H9 (cell line): ENCODE data around the gene PAMR1. TPM values are rescaled to one million over a fixed set of nuclear protein-coding genes. Genes with fewer than 3 reads are reported as not detected.

Source experiments
- DNase-seq: peaks from one replicate; pipeline ENCODE4 v3.0.0-alpha.2; 2017
- H2AFZ ChIP-seq: one replicate; pipeline ENCODE4 v1.6.1; 2013; ENCODE audit warnings: mild to moderate bottlenecking, low read length, control low read depth, moderate library complexity
- H2AK5ac ChIP-seq: 2 replicates; pipeline ENCODE4 v1.6.1; 2013; ENCODE audit warnings: low read length, control low read depth, mixed read lengths; ENCODE audit not compliant: insufficient read length
- H2BK120ac ChIP-seq: one replicate; pipeline ENCODE4 v1.6.1; 2013; ENCODE audit warnings: low read depth, mild to moderate bottlenecking, low read length, control low read depth, inconsistent platforms; ENCODE audit not compliant: poor library complexity, severe bottlenecking
- H2BK12ac ChIP-seq: 2 replicates; pipeline ENCODE4 v1.6.1; 2013; ENCODE audit warnings: low read length, control low read depth, mixed read lengths, low read depth; ENCODE audit not compliant: insufficient read length
- H2BK15ac ChIP-seq: 2 replicates; pipeline ENCODE4 v1.6.1; 2013; ENCODE audit warnings: low read depth, low read length, control low read depth
- H2BK20ac ChIP-seq: one replicate; pipeline ENCODE4 v1.6.1; 2013; ENCODE audit warnings: low read depth, mild to moderate bottlenecking, low read length, control low read depth, inconsistent platforms; ENCODE audit not compliant: poor library complexity, severe bottlenecking
- H2BK5ac ChIP-seq: 2 replicates; pipeline ENCODE4 v1.6.1; 2013; ENCODE audit warnings: low read length, control low read depth, mixed read lengths; ENCODE audit not compliant: insufficient read length
- H3K14ac ChIP-seq: 2 replicates; pipeline ENCODE4 v1.6.1; 2013; ENCODE audit warnings: low read length, control low read depth; ENCODE audit not compliant: insufficient read depth
- H3K18ac ChIP-seq: 2 replicates; pipeline ENCODE4 v1.6.1; 2013; ENCODE audit warnings: low read depth, mild to moderate bottlenecking, mixed read lengths, low read length, control low read depth; ENCODE audit not compliant: insufficient read length
- H3K23ac ChIP-seq: 2 replicates; pipeline ENCODE4 v1.6.1; 2013; ENCODE audit warnings: low read length, control low read depth, mixed read lengths, low read depth; ENCODE audit not compliant: insufficient read length
- H3K23me2 ChIP-seq: 2 replicates; pipeline ENCODE4 v1.6.1; 2013; ENCODE audit warnings: low read depth, mild to moderate bottlenecking, mixed read lengths, low read length, control low read depth; ENCODE audit not compliant: insufficient read length, poor library complexity, severe bottlenecking
- H3K27ac ChIP-seq: 2 replicates; pipeline ENCODE4 v1.5.1; 2013; ENCODE audit warnings: low read length, control low read depth, mixed read lengths, low read depth; ENCODE audit not compliant: insufficient read length
- H3K27me3 ChIP-seq: 2 replicates; pipeline ENCODE4 v1.6.1; 2013; ENCODE audit warnings: low read length, control low read depth, inconsistent platforms; ENCODE audit not compliant: insufficient read depth
- H3K4ac ChIP-seq: 2 replicates; pipeline ENCODE4 v1.6.1; 2013; ENCODE audit warnings: low read depth, mild to moderate bottlenecking, control low read depth, inconsistent platforms, low read length, moderate library complexity
- H3K4me1 ChIP-seq: 2 replicates; pipeline ENCODE4 v1.6.1; 2013; ENCODE audit warnings: low read length, control low read depth, inconsistent platforms; ENCODE audit not compliant: insufficient read depth
- H3K4me2 ChIP-seq: 2 replicates; pipeline ENCODE4 v1.6.1; 2013; ENCODE audit warnings: low read length, control low read depth, mixed read lengths; ENCODE audit not compliant: insufficient read length, insufficient read depth
- H3K56ac ChIP-seq: 2 replicates; pipeline ENCODE4 v1.6.1; 2013; ENCODE audit warnings: low read depth, mild to moderate bottlenecking, mixed read lengths, low read length, control low read depth; ENCODE audit not compliant: insufficient read length
- H3K79me1 ChIP-seq: 2 replicates; pipeline ENCODE4 v1.6.1; 2013; ENCODE audit warnings: low read depth, mild to moderate bottlenecking, moderate library complexity, low read length, control low read depth, inconsistent platforms; ENCODE audit not compliant: insufficient read depth, poor library complexity, severe bottlenecking
- H3K79me2 ChIP-seq: 2 replicates; pipeline ENCODE4 v1.6.1; 2013; ENCODE audit warnings: low read length, control low read depth, inconsistent platforms; ENCODE audit not compliant: insufficient read depth
- H3K9ac ChIP-seq: 2 replicates; pipeline ENCODE4 v1.6.1; 2013; ENCODE audit warnings: low read length, control low read depth, mixed read lengths; ENCODE audit not compliant: insufficient read length; ENCODE audit errors: extremely low read depth
- H3K9me3 ChIP-seq: one replicate; pipeline ENCODE4 v1.6.1; 2013; ENCODE audit warnings: low read depth, low read length, inconsistent platforms; ENCODE audit not compliant: control insufficient read depth
- H3T11ph ChIP-seq: one replicate; pipeline ENCODE4 v1.6.1; 2013; ENCODE audit warnings: mild to moderate bottlenecking, low read length, control low read depth, inconsistent platforms
- H4K20me1 ChIP-seq: one replicate; pipeline ENCODE4 v1.6.1; 2013; ENCODE audit not compliant: control insufficient read depth, insufficient read length, insufficient read depth
- H4K5ac ChIP-seq: 2 replicates; pipeline ENCODE4 v1.6.1; 2013; ENCODE audit warnings: low read depth, mild to moderate bottlenecking, mixed read lengths, low read length, control low read depth; ENCODE audit not compliant: insufficient read length
- H4K8ac ChIP-seq: replicated peaks from 2 replicates; pipeline ENCODE4 v1.6.1; 2013; ENCODE audit warnings: low read length, control low read depth, mixed read lengths, low read depth; ENCODE audit not compliant: insufficient read length
- H4K91ac ChIP-seq: 2 replicates; pipeline ENCODE4 v1.6.1; 2013; ENCODE audit warnings: low read depth, mild to moderate bottlenecking, moderate library complexity, mixed read lengths, low read length, control low read depth; ENCODE audit not compliant: insufficient read length
- H3K27ac Mint-ChIP-seq, 3 experiments: 2 replicates in 2 of 3; 3 replicates in 1 of 3; pipeline ENCODE4 v1.8.0; 2020 to 2021; ENCODE audit warnings: mixed read lengths in 3 of 3, mild to moderate bottlenecking in 1 of 3, moderate library complexity in 1 of 3
- H3K27me3 Mint-ChIP-seq: 2 replicates; pipeline ENCODE4 v1.8.0; 2021; ENCODE audit warnings: low read depth, mild to moderate bottlenecking, moderate library complexity, mixed read lengths
- H3K36me3 Mint-ChIP-seq, 3 experiments: 2 replicates in 2 of 3; 3 replicates in 1 of 3; pipeline ENCODE4 v1.8.0; 2020 to 2021; ENCODE audit warnings: low read depth in 3 of 3, mixed read lengths in 3 of 3; ENCODE audit not compliant: insufficient read depth in 1 of 3
- H3K4me1 Mint-ChIP-seq, 2 experiments: 2 replicates each; pipeline ENCODE4 v1.8.0; 2020; ENCODE audit warnings: mixed read lengths in 2 of 2
- H3K4me3 Mint-ChIP-seq, 2 experiments: 2 replicates in 1 of 2; 3 replicates in 1 of 2; pipeline ENCODE4 v1.8.0; 2020 to 2021; ENCODE audit warnings: mild to moderate bottlenecking in 2 of 2, mixed read lengths in 2 of 2, moderate library complexity in 1 of 2
- H3K9me3 Mint-ChIP-seq, 2 experiments: 2 replicates in 1 of 2; 3 replicates in 1 of 2; pipeline ENCODE4 v1.8.0; 2020; ENCODE audit warnings: mild to moderate bottlenecking in 2 of 2, mixed read lengths in 2 of 2, moderate library complexity in 1 of 2
- CTCF ChIP-seq: fragments of 200-600 bp; sonication (generic); conservative IDR thresholded peaks from 3 replicates; pipeline ENCODE4 v1.8.0; 2021; ENCODE audit warnings: antibody characterized with exemption, mild to moderate bottlenecking
- WGBS: extraction: QIAGEN DNeasy Blood & Tissue Kit; methylation state at CpG from one replicate; pipeline ENCODE4 v1.1.7; 2013; ENCODE audit warnings: missing lambda C conversion rate, low lambda C conversion rate, mixed read lengths; ENCODE audit not compliant: insufficient read length; ENCODE audit errors: extremely low coverage; 5-methylcytosine and 5-hydroxymethylcytosine counted together
- total RNA-seq: library from RNA; stranded (reverse); gene quantifications from 2 replicates; pipeline ENCODE4 v1.2.1, GENCODE V29; 2021

The PAMR1 gene
- total RNA-seq, 1 experiment from 2014 or later: 2.4 TPM

- Histone ChIP-seq H3K79me1 (no peaks in the 10 kb centered on the region), H3K14ac (no peak overlapping the region), H3K56ac (no peak overlapping the region), H3K4me1 (peaks cover 5% of the 10 kb centered on the region; the same call in 1 of the 2 replicates), H4K91ac (no peak overlapping the region), H3K23ac (no peak overlapping the region), H3K79me2 (no peaks in the 10 kb centered on the region), H2AFZ (no peak overlapping the region), H4K20me1 (no peaks in the 10 kb centered on the region), H2BK5ac (no peak overlapping the region), H3K23me2 (no peaks in the 10 kb centered on the region), H3K9ac (no peak overlapping the region), H2AK5ac (no peak overlapping the region), H2BK12ac (no peak overlapping the region), H2BK20ac (no peak overlapping the region), H3K4ac (no peak overlapping the region), H4K5ac (no peak overlapping the region), H4K8ac (no peak overlapping the region), H3K27me3 (no peaks in the 10 kb centered on the region), H3K4me2 (no peak overlapping the region), H2BK15ac (no peak overlapping the region), H3K27ac (no peak overlapping the region), H3K9me3 (no peaks in the 10 kb centered on the region), H3T11ph (no peak overlapping the region), H3K18ac (no peak overlapping the region), H2BK120ac (no peak overlapping the region)
- Mint-ChIP-seq H3K27me3 (peaks cover 12% of the 10 kb centered on the region), H3K27ac (no peak overlapping the region), H3K4me1 (peaks cover 16 to 18% of the 10 kb centered on the region in 2 experiments), H3K36me3 (peaks cover 6 to 25% (median 7%) of the 10 kb centered on the region in 3 experiments), H3K9me3 (peaks cover 19 to 22% of the 10 kb centered on the region in 2 experiments), H3K4me3 (no peak overlapping the region)
- WGBS: no CpG with 5 or more reads among the region's 5 CpGs
- no peak for TF ChIP-seq CTCF
- DNase-seq: no peak
Measured at GRCh38 chr11:35479731-35480130, 45.7 kb downstream of the PAMR1 start.
